Muscle of leg (tissue), 11 donors: ENCODE data around the gene MAGI2. TPM values are rescaled to one million over a fixed set of nuclear protein-coding genes. Genes with fewer than 3 reads are reported as not detected.
"Not testable (repeated sequence)": the region's sequence is repeated elsewhere in the genome, so short reads cannot be mapped to it uniquely, and the experiment has no call there.

ENCODE experiments used
- DNase-seq: peaks from one replicate; pipeline ENCODE4 v3.0.0; 2013
- H3K27ac ChIP-seq: one replicate; pipeline ENCODE4 v1.5.1; 2013; ENCODE audit warnings: mild to moderate bottlenecking, low read length, control low read depth
- H3K27me3 ChIP-seq: one replicate; pipeline ENCODE4 v1.6.1; 2013; ENCODE audit warnings: low read length; ENCODE audit not compliant: control insufficient read depth, insufficient read depth
- H3K36me3 ChIP-seq: one replicate; pipeline ENCODE4 v1.6.1; 2013; ENCODE audit warnings: low read length; ENCODE audit not compliant: control insufficient read depth, insufficient read depth
- H3K4me1 ChIP-seq: one replicate; pipeline ENCODE4 v1.6.1; 2013; ENCODE audit warnings: low read length; ENCODE audit not compliant: control insufficient read depth, insufficient read depth
- H3K4me3 ChIP-seq: one replicate; pipeline ENCODE4 v1.5.1; 2013; ENCODE audit warnings: low read length, control low read depth
- H3K9me3 ChIP-seq: replicated peaks from 2 replicates; pipeline ENCODE4 v1.6.1; 2013; ENCODE audit warnings: low read depth, low read length; ENCODE audit not compliant: control insufficient read depth
- WGBS: methylation state at CpG from one replicate; pipeline ENCODE4 v1.1.5; 2013; ENCODE audit warnings: missing lambda C conversion rate; ENCODE audit not compliant: insufficient coverage; 5-methylcytosine and 5-hydroxymethylcytosine counted together
- polyA plus RNA-seq, 8 donors: library from polyadenylated mRNA; unstranded; fragments of 120-200 nt; gene quantifications; one replicate each; pipeline versions ENCODE4 v1.2.1 to v1.2.3, GENCODE V29; 2013; ENCODE audit warnings: inconsistent platforms in 1 of 8, low replicate concordance in 1 of 8; ENCODE audit not compliant: insufficient read length in 8 of 8, insufficient read depth in 1 of 8
- total RNA-seq: library from RNA; stranded (reverse); fragments of 120-200 nt; gene quantifications from one replicate; pipeline ENCODE4 v1.2.4, GENCODE V29; 2013

MAGI2 gene
- total and polyA plus RNA-seq, 9 donors: 3.5 to 6.3 (median 5.2) TPM

GRCh38 chr7:79452495-79453265 lies 787 bp downstream of the MAGI2 start:
- H3K4me1 ChIP-seq: peaks cover 16% of the 10 kb centered on the region
- H3K27ac ChIP-seq: peak overlapping the region; percentile 89
- no peaks in the 10 kb centered on the region for H3K27me3 ChIP-seq
- no peaks in the 10 kb centered on the region for H3K36me3 ChIP-seq
- peak overlapping the region; percentile 60 for H3K4me3 ChIP-seq
- WGBS: under 1% methylated on average over 36 of the region's 37 CpGs
- peak; percentile 48 for DNase-seq
- H3K9me3 ChIP-seq: no peaks in the 10 kb centered on the region

DNA sequence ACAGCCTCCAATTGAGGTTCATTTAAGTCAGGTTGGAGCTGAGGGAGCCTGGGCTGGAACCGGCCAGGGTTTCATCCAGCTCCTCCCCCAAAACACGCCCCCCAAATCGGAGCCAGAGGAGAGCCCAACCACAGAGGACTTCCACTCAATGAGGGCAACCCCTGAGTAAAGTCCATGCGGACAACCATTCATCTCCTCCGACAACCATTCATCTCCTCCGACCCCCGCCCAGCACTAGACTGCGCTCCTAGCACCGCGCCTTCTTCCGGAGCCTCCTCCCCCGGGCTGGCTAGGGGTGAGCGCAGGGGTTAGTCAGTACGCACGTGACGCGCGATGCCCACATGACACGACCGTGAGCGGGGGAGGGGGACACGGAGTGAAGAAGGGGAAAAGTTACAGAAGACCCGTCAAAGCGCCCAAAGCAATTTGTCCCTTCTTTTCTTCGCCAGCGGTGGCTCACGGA lies 1.4 kb downstream of the MAGI2 start:
- Histone ChIP-seq H3K4me3 (peak overlapping the region; percentile 60), H3K9me3 (no peaks in the 10 kb centered on the region), H3K4me1 (peaks cover 16% of the 10 kb centered on the region), H3K27ac (peak overlapping the region; percentile 89), H3K27me3 (no peaks in the 10 kb centered on the region), H3K36me3 (no peaks in the 10 kb centered on the region)
- peak; percentile 90 for DNase-seq
- WGBS: 0% methylated on average over 9 of the region's 27 CpGs

- peak overlapping the region; percentile 60 for H3K4me3 ChIP-seq
- H3K36me3 ChIP-seq: no peaks in the 10 kb centered on the region
- peak overlapping the region; percentile 89 for H3K27ac ChIP-seq
- WGBS: no CpG with 5 or more reads among the region's 8 CpGs
- no peak for DNase-seq
- H3K4me1 ChIP-seq: peaks cover 16% of the 10 kb centered on the region
- no peaks in the 10 kb centered on the region for H3K27me3 ChIP-seq
- no peaks in the 10 kb centered on the region for H3K9me3 ChIP-seq
Measured at GRCh38 chr7:79451580-79451979, 1.9 kb downstream of the MAGI2 start.

- 100% methylated on average over 1 of the region's 3 CpGs for WGBS
- not testable (repeated sequence) for H3K27ac ChIP-seq, H3K4me1 ChIP-seq, H3K4me3 ChIP-seq, H3K27me3 ChIP-seq, H3K36me3 ChIP-seq, DNase-seq, H3K9me3 ChIP-seq
Measured at GRCh38 chr7:79442766-79443165, 10.7 kb downstream of the MAGI2 start.

GRCh38 chr7:79436378-79436777 lies 17.1 kb downstream of the MAGI2 start:
- Histone ChIP-seq H3K9me3 (no peaks in the 10 kb centered on the region), H3K4me1 (no peaks in the 10 kb centered on the region), H3K27ac (no peak overlapping the region), H3K27me3 (no peaks in the 10 kb centered on the region), H3K36me3 (no peaks in the 10 kb centered on the region), H3K4me3 (no peak overlapping the region)
- no peak for DNase-seq

DNA sequence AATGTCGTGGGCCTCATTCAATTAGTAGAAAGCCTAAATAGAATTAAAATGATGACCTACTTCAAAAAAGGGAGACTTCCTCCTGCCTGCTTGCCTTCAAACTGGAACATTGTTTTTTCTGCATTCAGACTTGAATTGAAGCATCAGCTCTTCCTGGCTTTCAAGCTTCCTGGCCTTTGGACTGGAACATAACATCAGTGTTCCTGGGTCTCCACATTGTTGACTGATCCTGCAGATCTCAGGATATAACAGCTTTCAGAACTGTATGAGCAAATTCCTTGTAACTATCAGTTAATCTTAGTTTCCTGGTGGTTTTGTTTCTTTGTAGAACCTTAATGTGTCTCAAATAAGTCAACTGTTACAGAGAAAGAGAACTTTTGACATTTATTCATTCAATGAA lies 18.6 kb downstream of the MAGI2 start:
- WGBS: no CpG with 5 or more reads among the region's 1 CpG

DNA sequence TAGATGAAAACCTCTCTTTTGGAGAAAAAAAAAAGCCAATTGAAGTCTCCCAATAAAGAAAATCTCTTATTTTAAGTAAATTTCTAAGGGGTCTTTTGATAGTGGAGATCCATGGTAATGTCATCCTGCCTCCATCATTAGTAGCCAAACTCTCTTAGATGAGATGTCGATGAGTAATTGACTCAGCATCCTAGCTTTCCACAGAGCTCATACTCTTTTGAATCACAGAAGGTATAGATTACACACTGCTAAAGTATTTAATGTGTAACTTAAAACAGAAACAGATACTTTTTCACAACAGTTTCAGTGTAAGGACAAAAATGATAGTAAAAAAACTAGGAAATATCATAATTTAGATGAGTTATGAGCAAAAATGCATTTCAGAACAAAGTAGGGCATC lies 19.4 kb downstream of the MAGI2 start:
- DNase-seq: no peak
- no peaks in the 10 kb centered on the region for H3K9me3 ChIP-seq
- no peaks in the 10 kb centered on the region for H3K36me3 ChIP-seq
- no peaks in the 10 kb centered on the region for H3K27me3 ChIP-seq
- no peak overlapping the region for H3K4me3 ChIP-seq
- H3K27ac ChIP-seq: no peak overlapping the region
- H3K4me1 ChIP-seq: no peaks in the 10 kb centered on the region
- WGBS: no CpG with 5 or more reads among the region's 1 CpG

More for the DNA sequence above, 18.6 kb downstream of the MAGI2 start:
- Histone ChIP-seq H3K27me3 (no peaks in the 10 kb centered on the region), H3K4me1 (no peaks in the 10 kb centered on the region), H3K27ac (no peak overlapping the region), H3K9me3 (no peaks in the 10 kb centered on the region), H3K4me3 (no peak overlapping the region), H3K36me3 (no peaks in the 10 kb centered on the region)
- no peak for DNase-seq

DNA sequence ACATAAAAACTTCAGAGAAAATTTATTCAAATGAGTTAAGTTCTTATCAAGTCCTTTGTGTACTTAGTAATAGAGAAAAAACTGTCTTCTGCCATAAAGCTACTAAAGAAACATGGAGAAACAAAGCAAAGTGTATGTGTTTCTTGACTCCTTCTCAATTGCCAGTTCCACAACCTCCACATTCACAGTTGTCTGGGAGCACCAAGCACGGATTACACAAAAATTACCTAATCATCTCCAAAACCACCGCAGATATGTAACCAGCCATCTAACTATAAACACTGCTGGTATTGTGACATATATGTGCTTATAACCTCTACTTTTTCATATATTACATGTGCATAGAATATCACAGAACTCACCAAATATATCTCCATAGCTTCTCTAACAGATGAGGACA lies 23.1 kb downstream of the MAGI2 start:
- Histone ChIP-seq H3K4me1 (no peaks in the 10 kb centered on the region), H3K9me3 (no peaks in the 10 kb centered on the region)

DNA sequence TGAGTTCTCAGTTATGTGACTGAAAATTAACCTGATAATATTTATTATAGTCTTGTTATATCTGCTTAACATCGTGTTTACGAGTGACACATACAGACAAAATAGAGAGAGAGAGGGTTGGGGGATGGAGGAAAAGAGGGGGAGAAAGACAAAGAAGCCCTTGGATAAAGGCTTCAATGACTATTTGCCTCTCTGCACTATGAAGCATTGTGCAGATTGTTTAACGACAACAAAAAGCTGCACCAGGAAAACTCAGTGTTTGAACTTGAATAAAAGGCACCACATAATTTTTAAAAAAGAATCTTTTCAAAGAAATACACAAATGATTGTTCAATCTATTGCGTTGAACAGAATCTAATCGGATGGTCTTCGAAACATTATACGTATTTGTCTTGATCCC lies 27.8 kb downstream of the MAGI2 start:
- Histone ChIP-seq H3K27me3 (no peaks in the 10 kb centered on the region), H3K36me3 (no peaks in the 10 kb centered on the region), H3K4me3 (no peak overlapping the region), H3K4me1 (no peaks in the 10 kb centered on the region), H3K27ac (no peak overlapping the region), H3K9me3 (no peaks in the 10 kb centered on the region)
- no CpG with 5 or more reads among the region's 7 CpGs for WGBS
- DNase-seq: no peak

More for the DNA sequence above, 23.1 kb downstream of the MAGI2 start:
- Histone ChIP-seq H3K36me3 (no peaks in the 10 kb centered on the region), H3K4me3 (no peak overlapping the region), H3K27me3 (no peaks in the 10 kb centered on the region), H3K27ac (no peak overlapping the region)
- no peak for DNase-seq
- WGBS: no CpG with 5 or more reads among the region's 2 CpGs

GRCh38 chr7:79421751-79422150 lies 31.7 kb downstream of the MAGI2 start:
- Histone ChIP-seq H3K4me3 (no peak overlapping the region), H3K9me3 (no peaks in the 10 kb centered on the region), H3K27ac (no peak overlapping the region), H3K36me3 (no peaks in the 10 kb centered on the region), H3K4me1 (no peaks in the 10 kb centered on the region), H3K27me3 (no peaks in the 10 kb centered on the region)
- WGBS: 100% methylated on average over 1 of the region's 3 CpGs
- no peak for DNase-seq
